ENCODE data around the gene HPSE. TPM values are rescaled to one million over a fixed set of nuclear protein-coding genes. Genes with fewer than 3 reads are reported as not detected.

HPSE gene
- total and polyA plus RNA-seq, 9 of the 15 experiments (the other 6 are each of a cell fraction or from before 2014, with no cell fraction given): 0.01 to 0.42 (median 0.14) TPM; not detected in 1

DNA sequence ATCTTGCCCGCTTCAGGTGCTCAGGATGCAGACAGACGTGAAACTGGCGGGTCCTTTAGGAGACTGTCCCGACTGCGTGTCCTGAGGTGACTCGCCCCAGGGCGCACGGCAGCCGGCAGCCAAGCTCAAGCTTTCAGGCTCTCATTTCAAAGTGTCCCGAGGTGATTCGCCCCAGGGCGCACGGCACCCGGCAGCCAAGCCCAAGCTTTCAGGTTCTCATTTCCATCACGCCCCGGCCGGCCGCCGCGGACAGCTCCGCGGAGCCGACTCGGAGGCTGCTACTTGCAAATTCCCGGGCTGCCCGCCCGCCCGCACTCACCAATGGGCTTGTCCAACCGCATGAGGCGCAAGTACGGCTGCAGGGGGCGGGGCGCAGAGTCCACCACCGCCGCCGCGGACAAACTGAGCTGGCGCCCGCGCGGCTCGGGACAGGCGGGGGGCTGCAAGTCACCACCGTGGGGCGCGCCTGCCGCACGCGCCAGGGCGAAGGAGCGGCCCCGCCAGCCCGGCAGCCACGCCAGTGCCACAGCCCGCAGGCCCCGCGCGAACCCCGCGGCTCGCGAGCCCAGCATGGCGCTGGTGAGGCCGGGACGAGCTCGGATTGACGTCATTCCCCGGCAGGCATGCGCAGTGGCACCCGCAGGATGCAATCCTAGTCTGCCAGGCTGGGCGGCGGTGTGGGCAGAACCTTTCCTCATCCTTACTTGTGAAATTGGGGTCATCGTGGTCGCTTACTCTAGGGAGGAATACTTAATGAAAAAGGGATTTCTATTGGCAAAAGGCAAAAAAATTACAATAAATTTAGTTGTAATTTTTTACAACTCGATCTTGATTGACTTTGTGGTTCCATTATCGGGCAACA is 50.2 kb downstream of the HPSE start, which contains the start of gene COQ2:
TSS of gene COQ2 (minus strand) at position 606 of the 862 bp plus-strand sequence. CDS start at position 572, 34 bp downstream.
- H3K27me3 ChIP-seq (ENCODE audit: control insufficient read depth in 2 of 2, insufficient read depth in 2 of 2, low read length in 2 of 2): no peaks in the 10 kb centered on the region
- in situ Hi-C loops (cut with MboI): no loop called here
- peak; percentile 89 for TF ChIP-seq RBM25 (IDR thresholded peaks at IDR 0.05; ENCODE audit: low read depth, low read length, severe bottlenecking)
- no peak for TF ChIP-seq MCM5 (IDR thresholded peaks at IDR 0.05; ENCODE audit: low read depth)
- TF ChIP-seq, protein P1, sequence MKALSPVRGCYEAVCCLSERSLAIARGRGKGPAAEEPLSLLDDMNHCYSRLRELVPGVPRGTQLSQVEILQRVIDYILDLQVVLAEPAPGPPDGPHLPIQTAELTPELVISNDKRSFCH (CRISPR knock-in tag; IDR thresholded peaks at IDR 0.05): no peak
- TF ChIP-seq, protein P1 (tag; IDR thresholded peaks at IDR 0.05): peak; percentile 37; the same call in 1 of the 2 replicates
- TF ChIP-seq MEF2D (tag; conservative IDR thresholded peaks at IDR 0.05; ENCODE audit: low read depth): no peak
- TF ChIP-seq TEAD4 (IDR thresholded peaks at IDR 0.05; ENCODE audit: low read length): 0 out of 2 replicates have a peak, but pooled peaks have one; percentile 11
- no peak for TF ChIP-seq TEAD4 (CRISPR knock-in tag; IDR thresholded peaks at IDR 0.05; ENCODE audit: borderline replicate concordance)
- peak; percentile 65 to 88 for TF ChIP-seq E2F6 (IDR thresholded peaks at IDR 0.05; ENCODE audit: borderline replicate concordance in 1 of 2, extremely low read depth in 1 of 2, insufficient read depth in 1 of 2, insufficient read length in 1 of 2, low read depth in 1 of 2, low read length in 1 of 2, poor library complexity in 1 of 2, severe bottlenecking in 1 of 2)
- TF ChIP-seq, protein P2, sequence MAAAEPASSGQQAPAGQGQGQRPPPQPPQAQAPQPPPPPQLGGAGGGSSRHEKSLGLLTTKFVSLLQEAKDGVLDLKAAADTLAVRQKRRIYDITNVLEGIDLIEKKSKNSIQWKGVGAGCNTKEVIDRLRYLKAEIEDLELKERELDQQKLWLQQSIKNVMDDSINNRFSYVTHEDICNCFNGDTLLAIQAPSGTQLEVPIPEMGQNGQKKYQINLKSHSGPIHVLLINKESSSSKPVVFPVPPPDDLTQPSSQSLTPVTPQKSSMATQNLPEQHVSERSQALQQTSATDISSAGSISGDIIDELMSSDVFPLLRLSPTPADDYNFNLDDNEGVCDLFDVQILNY (CRISPR knock-in tag; IDR thresholded peaks at IDR 0.05): peak; percentile 86
- TF ChIP-seq STAT5B (CRISPR knock-in tag; IDR thresholded peaks at IDR 0.05): no peak
- peak; percentile 81 for TF ChIP-seq FUS (optimal IDR thresholded peaks at IDR 0.05; ENCODE audit: low read depth, low read length)
- peak; percentile 30; the same call in 1 of the 2 replicates for TF ChIP-seq CBFB (CRISPR knock-in tag; IDR thresholded peaks at IDR 0.05)
- peak; percentile 89 for TF ChIP-seq HMGXB4 (CRISPR knock-in tag; IDR thresholded peaks at IDR 0.05)
- peak; percentile 35 for TF ChIP-seq ZFP36 (IDR thresholded peaks at IDR 0.05; ENCODE audit: low read depth, low read length, partially characterized antibody)

More for the DNA sequence above, 50.2 kb downstream of the HPSE start, which contains the start of gene COQ2:
- under 1% methylated on average over 74 of the region's 76 CpGs for WGBS (ENCODE audit: insufficient coverage, low coverage, missing lambda C conversion rate)
- BruUV-seq (replicated peaks): no TSS peak
- Histone ChIP-seq H3K9me3 (replicated peaks; ENCODE audit: control insufficient read depth, insufficient read depth, low read depth, low read length) (no peaks in the 10 kb centered on the region), H3K27ac (ENCODE audit: extremely low read depth, low read depth, low read length) (peak within 1 kb of the TSS; percentile 88), H3K36me3 (ENCODE audit: control insufficient read depth, insufficient read depth, low read length) (no peaks in the 10 kb centered on the region; the same call in 2 of the 3 replicates), H3K9ac (ENCODE audit: insufficient read depth in 1 of 2, low read depth in 2 of 2, low read length in 2 of 2) (peak within 1 kb of the TSS; percentile 86 to 97), H3K79me2 (ENCODE audit: control insufficient read depth, insufficient read depth, low read length) (peaks cover 9% of the 10 kb centered on the region; the same call in 1 of the 3 replicates), H2AFZ (ENCODE audit: low read depth, low read length) (peak within 1 kb of the TSS; percentile 99), H3K4me3 (peak within 1 kb of the TSS; percentile 75), H3K4me2 (ENCODE audit: insufficient read depth, low read length) (peak within 1 kb of the TSS; percentile 75), H4K20me1 (replicated peaks; ENCODE audit: control insufficient read depth, insufficient read depth, low read length) (no peaks in the 10 kb centered on the region), H3K4me1 (replicated peaks in 1 of 2; ENCODE audit: control insufficient read depth in 2 of 2, insufficient read depth in 2 of 2, low read length in 2 of 2) (peaks cover 5 to 15% of the 10 kb centered on the region in 2 experiments; a peak in 4 of 5 replicates), H3K9me1 (ENCODE audit: control insufficient read depth, insufficient read depth, low read length) (no peaks in the 10 kb centered on the region)
- intact Hi-C loops (cut with micrococcal nuclease): loop anchor here (1.0 to 5.0 kb wide), 3 partner anchors 271 to 382 kb away; partner anchors contain the start of gene THAP9
- DNase-seq (ENCODE audit: extremely low read depth in 1 of 4, low spot score in 3 of 4): peak; percentile 92 to 95 (median 94)
- CTCF ChIA-PET (ENCODE audit: low intra/inter-chr PET ratio): interaction anchor here (0.7 kb wide), 1 partner anchor 142 kb away, joined by 3 read pairs; no protein-coding TSS in a partner anchor
- POLR2A ChIA-PET: interaction anchor here (0.6 to 1.7 kb wide), 9 partner anchors 9 to 553 kb away, joined by 3 to 10 read pairs (median 3); partner anchors contain the start of gene THAP9
- ATAC-seq: peak; percentile 94
- peak; percentile 70 for FAIRE-seq

Measured in K562 (cell line).